T-cell (primary cell): ENCODE measurements around the gene CERS2. TPM values are rescaled to one million over a fixed set of nuclear protein-coding genes. Genes with fewer than 3 reads are reported as not detected.

Experiments
- ATAC-seq, 4 experiments: fragments of 200-7000 bp in 3 of 4; fragments of 150-1000 bp in 1 of 4; cut with Tn5 transposase; replicated peaks in 1 of 4; 1 replicate in 3 of 4; 2 replicates in 1 of 4; pipeline ENCODE4 v1.10.0; 2021; ENCODE audit warnings: moderate library complexity in 3 of 4, mild to moderate bottlenecking in 2 of 4, moderate number of reproducible peaks in 1 of 4
- CTCF ChIA-PET, 2 donors: fragments of 300-600 bp; sonication (Branson Sonifier 250); formaldehyde crosslinking; loops; one replicate each; lab custom pipeline; 2022; ENCODE audit warnings: antibody characterized with exemption in 2 of 2; lab: Charles Lee
- POLR2A ChIA-PET, 2 donors: fragments of 300-600 bp; sonication (Branson Sonifier 250); formaldehyde crosslinking; loops; one replicate each; lab custom pipeline; 2022; ENCODE audit warnings: antibody characterized with exemption in 2 of 2; lab: Charles Lee
- DNase-seq, 35 experiments: peaks; one replicate each; pipeline versions ENCODE4 v3.0.0 to v3.0.0-alpha.2; 2013 to 2023
- H3K27ac ChIP-seq: one replicate; pipeline ENCODE4 v1.5.1; 2013; ENCODE audit warnings: low read length
- H3K27me3 ChIP-seq, 2 experiments: replicated peaks in 1 of 2; 1 replicate in 1 of 2; 2 replicates in 1 of 2; pipeline versions ENCODE4 v1.6.1 to v1.7.0; 2013; ENCODE audit warnings: low read length in 1 of 2, mixed read lengths in 1 of 2; ENCODE audit not compliant: control insufficient read depth in 2 of 2, insufficient read depth in 2 of 2; ENCODE audit errors: extremely low read depth in 1 of 2
- H3K36me3 ChIP-seq, 2 donors: 1 replicate in 1 of 2; 2 replicates in 1 of 2; pipeline versions ENCODE4 v1.6.1 to v1.7.0; 2013; ENCODE audit warnings: low read length in 1 of 2; ENCODE audit not compliant: control insufficient read depth in 2 of 2, insufficient read depth in 1 of 2; ENCODE audit errors: extremely low read depth in 1 of 2
- H3K4me1 ChIP-seq, 2 experiments: 1 replicate in 1 of 2; 2 replicates in 1 of 2; pipeline versions ENCODE4 v1.6.1 to v1.7.0; 2013; ENCODE audit warnings: low read length in 2 of 2, mixed read lengths in 1 of 2; ENCODE audit not compliant: insufficient read depth in 2 of 2, control insufficient read depth in 1 of 2; ENCODE audit errors: extremely low read depth in 1 of 2
- H3K4me3 ChIP-seq, 2 donors: 1 replicate in 1 of 2; 2 replicates in 1 of 2; pipeline versions ENCODE4 v1.5.1 to v1.7.0; 2013; ENCODE audit warnings: mild to moderate bottlenecking in 2 of 2, low read length in 1 of 2, moderate library complexity in 1 of 2; ENCODE audit not compliant: control insufficient read depth in 1 of 2; ENCODE audit errors: extremely low read depth in 1 of 2
- H3K9me3 ChIP-seq: 2 replicates; pipeline ENCODE4 v1.7.0; 2013
- H3K27ac Mint-ChIP-seq, 2 donors: one replicate each; pipeline ENCODE4 v1.8.0; 2020 to 2021; ENCODE audit warnings: mild to moderate bottlenecking in 2 of 2, mixed read lengths in 2 of 2
- H3K27me3 Mint-ChIP-seq, 2 donors: one replicate each; pipeline ENCODE4 v1.8.0; 2021 to 2022; ENCODE audit warnings: mixed read lengths in 2 of 2
- H3K36me3 Mint-ChIP-seq: one replicate; pipeline ENCODE4 v1.8.0; 2021; ENCODE audit warnings: mixed read lengths
- H3K4me1 Mint-ChIP-seq, 3 donors: one replicate each; pipeline ENCODE4 v1.8.0; 2020 to 2022; ENCODE audit warnings: mixed read lengths in 3 of 3, mild to moderate bottlenecking in 1 of 3
- H3K4me3 Mint-ChIP-seq, 3 donors: one replicate each; pipeline ENCODE4 v1.8.0; 2020 to 2022; ENCODE audit warnings: mild to moderate bottlenecking in 3 of 3, mixed read lengths in 3 of 3, moderate library complexity in 3 of 3
- H3K9me3 Mint-ChIP-seq, 3 donors: one replicate each; pipeline ENCODE4 v1.8.0; 2020 to 2022; ENCODE audit warnings: mixed read lengths in 3 of 3
- WGBS: methylation state at CpG from one replicate; pipeline ENCODE4 v1.1.5; 2013; ENCODE audit warnings: missing lambda C conversion rate; ENCODE audit not compliant: insufficient coverage; 5-methylcytosine and 5-hydroxymethylcytosine counted together
- total RNA-seq, 35 experiments: library from RNA in 6 of 35; stranded (reverse) in 6 of 35; fragments of 120-200 nt in 1 of 35; gene quantifications; one replicate each; pipeline versions ENCODE4 v1.2.1 to v1.2.4 and lab custom pipeline; 2013 to 2026

CERS2 gene
- total RNA-seq, 5 donors from 2014 or later (not counting 1 experiment from before 2014, with no cell fraction given): 74.3 to 153 (median 135) TPM

- Mint-ChIP-seq H3K27me3 (no peaks in the 10 kb centered on the region), H3K27ac (peak overlapping the region; percentile 94 to 95), H3K4me1 (peaks cover 23 to 35% (median 27%) of the 10 kb centered on the region in 3 donors), H3K4me3 (peak overlapping the region; percentile 92 to 94 (median 93)), H3K9me3 (no peaks in the 10 kb centered on the region), H3K36me3 (peaks cover 26% of the 10 kb centered on the region)
- POLR2A ChIA-PET: interaction anchor here (0.5 to 0.6 kb wide), 2 partner anchors 399 to 596 kb away, joined by 3 to 5 read pairs; no protein-coding TSS in a partner anchor
- Histone ChIP-seq H3K4me1 (peaks cover 9 to 22% of the 10 kb centered on the region in 2 experiments), H3K9me3 (no peaks in the 10 kb centered on the region), H3K27ac (no peak overlapping the region), H3K27me3 (no peaks in the 10 kb centered on the region), H3K36me3 (peaks cover 0 to 17% of the 10 kb centered on the region in 2 donors), H3K4me3 (peak overlapping the region in 1 of 2 donors; percentile 79)
- WGBS: 88% methylated on average over 8 of the region's 23 CpGs
- CTCF ChIA-PET: interaction anchor here (0.6 to 1.4 kb wide), 4 partner anchors 34 to 738 kb away, joined by 3 to 6 read pairs (median 4); partner anchors contain the start of gene GOLPH3L (in 1 of the 2)
- peak in 3 of 35 experiments; percentile 4 to 30 (median 10) for DNase-seq
- ATAC-seq: no peak
Measured at GRCh38 chr1:150925080-150925479, 49.6 kb downstream of the CERS2 start.

- Histone ChIP-seq H3K4me3 (no peak overlapping the region), H3K36me3 (peaks cover 0 to under 1% of the 10 kb centered on the region in 2 donors), H3K27ac (no peak overlapping the region), H3K4me1 (peaks cover 6 to 17% of the 10 kb centered on the region in 2 experiments), H3K9me3 (no peaks in the 10 kb centered on the region), H3K27me3 (peaks cover 0 to 2% of the 10 kb centered on the region in 2 experiments)
- Mint-ChIP-seq H3K27ac (peak overlapping the region in 1 of 2 donors; percentile 39), H3K4me3 (peak overlapping the region in 1 of 3 donors; percentile 18), H3K9me3 (no peaks in the 10 kb centered on the region), H3K36me3 (peaks cover 3% of the 10 kb centered on the region), H3K27me3 (no peaks in the 10 kb centered on the region), H3K4me1 (peaks cover 18 to 24% (median 22%) of the 10 kb centered on the region in 3 donors)
- DNase-seq: peak; percentile 45 to 82 (median 68)
- peak; percentile 37 to 51 (median 44) for ATAC-seq
- POLR2A ChIA-PET: interaction anchor here (0.6 to 0.7 kb wide), 2 partner anchors 191 to 254 kb away, joined by 3 to 4 read pairs; no protein-coding TSS in a partner anchor
- no CpG with 5 or more reads among the region's 2 CpGs for WGBS
- CTCF ChIA-PET: interaction anchor here (0.6 to 1.9 kb wide), 11 partner anchors 44 to 628 kb away, joined by 3 to 8 read pairs (median 4); partner anchors contain the start of genes ARNT (in 1 of the 2) and GOLPH3L (in 1 of the 2)
Measured at GRCh38 chr1:150922519-150922975, 52.1 kb downstream of the CERS2 start.

- CTCF ChIA-PET: no interaction called here
- H3K27ac Mint-ChIP-seq: no peak overlapping the region
- 100% methylated on average over 3 of the region's 7 CpGs for WGBS
Measured at GRCh38 chr1:150917387-150917786, 57.2 kb downstream of the CERS2 start.

More at GRCh38 chr1:150917387-150917786, 57.2 kb downstream of the CERS2 start:
- Histone ChIP-seq H3K36me3 (no peaks in the 10 kb centered on the region), H3K4me1 (peaks cover 0 to 2% of the 10 kb centered on the region in 2 experiments), H3K4me3 (no peak overlapping the region), H3K27ac (no peak overlapping the region), H3K9me3 (no peaks in the 10 kb centered on the region), H3K27me3 (peaks cover 0 to 2% of the 10 kb centered on the region in 2 experiments)
- no peak for DNase-seq
- Mint-ChIP-seq H3K9me3 (no peaks in the 10 kb centered on the region), H3K27me3 (no peaks in the 10 kb centered on the region), H3K4me3 (no peak overlapping the region), H3K36me3 (no peaks in the 10 kb centered on the region), H3K4me1 (peaks cover 3 to 5% (median 4%) of the 10 kb centered on the region in 3 donors)
- POLR2A ChIA-PET: no interaction called here
- no peak for ATAC-seq

Other genes starting within 250 kb of the CERS2 start
- gene CTSS, start 209.1 kb downstream of the CERS2 start, total RNA-seq: 10 to 100 TPM; 72.4 to 94.7 (median 92.9) TPM
- 10 to 100 TPM in 2 of 5 donors, 1 to 10 TPM in 3; 6.1 to 14.1 (median 7.3) TPM for gene CTSK, start 166.6 kb downstream of the CERS2 start, total RNA-seq
- gene ARNT, start 98.2 kb downstream of the CERS2 start, total RNA-seq: 10 to 100 TPM; 37.3 to 38.7 (median 37.9) TPM
- not detected for gene CTXND2, start 87.7 kb downstream of the CERS2 start, total RNA-seq
- 10 to 100 TPM; 44.5 to 72.6 (median 62.5) TPM for gene SETDB1, start 48.5 kb downstream of the CERS2 start, total RNA-seq
- under 1 TPM in 2 of 5 donors, not detected in 3; 0.15 to 0.16 TPM for gene ANXA9, start 7.5 kb upstream of the CERS2 start, total RNA-seq
- gene MINDY1, start 32.1 kb upstream of the CERS2 start, total RNA-seq: 10 to 100 TPM; 15.3 to 26.8 (median 19.0) TPM
- gene PRUNE1, start 33.6 kb upstream of the CERS2 start, total RNA-seq: 10 to 100 TPM; 15.3 to 31.3 (median 24.9) TPM
- gene BNIPL, start 61.8 kb upstream of the CERS2 start, total RNA-seq: 1 to 10 TPM in 3 of 5 donors, under 1 TPM in 2; 0.54 to 2.6 (median 2.2) TPM
- 1 to 10 TPM in 4 of 5 donors, under 1 TPM in 1; 0.61 to 4.8 (median 3.3) TPM for gene C1orf56, start 72.9 kb upstream of the CERS2 start, total RNA-seq
- gene CDC42SE1, start 84.8 kb upstream of the CERS2 start, total RNA-seq: 100 to 1,000 TPM; 419 to 475 (median 450) TPM
- 1 to 10 TPM; 3.6 to 4.9 (median 3.9) TPM for gene MLLT11, start 85.6 kb upstream of the CERS2 start, total RNA-seq
- 10 to 100 TPM; 29.6 to 41.3 (median 32.5) TPM for gene GABPB2, start 95.9 kb upstream of the CERS2 start, total RNA-seq
- gene SEMA6C, start 171.8 kb upstream of the CERS2 start, total RNA-seq: 10 to 100 TPM in 1 of 5 donors, 1 to 10 TPM in 4; 2.5 to 11.5 (median 8.5) TPM
- 10 to 100 TPM in 3 of 5 donors, 1 to 10 TPM in 2; 3.7 to 41.2 (median 38.8) TPM for gene TNFAIP8L2, start 181.8 kb upstream of the CERS2 start, total RNA-seq
- 1 to 10 TPM in 3 of 5 donors, under 1 TPM in 2; 0.68 to 3.2 (median 2.3) TPM for gene LYSMD1, start 191.1 kb upstream of the CERS2 start, total RNA-seq
- gene SCNM1, start 191.3 kb upstream of the CERS2 start, total RNA-seq: 10 to 100 TPM; 35.4 to 60.4 (median 52.4) TPM
- gene TMOD4, start 201.1 kb upstream of the CERS2 start, total RNA-seq: 1 to 10 TPM; 1.9 to 6.2 (median 5.3) TPM
- gene VPS72, start 215.4 kb upstream of the CERS2 start, total RNA-seq: 10 to 100 TPM; 50.2 to 84.5 (median 58.9) TPM
- gene PIP5K1A, start 223.7 kb upstream of the CERS2 start, total RNA-seq: 10 to 100 TPM; 39.2 to 52.7 (median 48.0) TPM